Left hindlimb (tissue), 1 donor: Measurements from ENCODE around the gene G6PC3.
A peak's percentile ranks its signal among the peaks of the same experiment; 100 is the strongest.
"Not testable (repeated sequence)": the region's sequence is repeated elsewhere in the genome, so short reads cannot be mapped to it uniquely, and the experiment has no call there.

Experiments used
- DNase-seq: peaks from one replicate; pipeline ENCODE4 v3.0.0-alpha.2; 2018

The G6PC3 gene

DNA sequence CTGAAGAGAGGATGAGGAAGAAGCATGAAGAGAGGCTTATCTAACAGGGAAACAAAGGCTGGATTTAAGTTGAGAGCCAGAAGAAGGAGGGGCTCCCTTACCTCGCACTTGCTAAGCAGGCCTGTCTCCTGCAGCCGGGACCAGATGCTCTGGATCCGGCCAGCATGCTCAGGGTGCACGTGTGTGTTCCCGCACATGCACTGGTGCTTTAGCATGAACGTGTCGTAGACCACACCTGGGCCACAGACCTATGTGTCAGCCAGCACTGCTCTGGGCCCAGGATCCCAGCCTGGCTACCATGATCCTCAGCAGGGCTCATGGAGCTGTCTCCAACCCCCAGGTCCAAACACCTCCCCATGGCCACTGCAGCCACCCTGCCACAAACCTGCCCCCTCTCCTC lies 14.4 kb downstream of the G6PC3 start:
- no peak for DNase-seq

- DNase-seq = no peak
These were observed 15.4 kb downstream of the G6PC3 start for GRCh38 chr17:44085908-44086307.

DNA sequence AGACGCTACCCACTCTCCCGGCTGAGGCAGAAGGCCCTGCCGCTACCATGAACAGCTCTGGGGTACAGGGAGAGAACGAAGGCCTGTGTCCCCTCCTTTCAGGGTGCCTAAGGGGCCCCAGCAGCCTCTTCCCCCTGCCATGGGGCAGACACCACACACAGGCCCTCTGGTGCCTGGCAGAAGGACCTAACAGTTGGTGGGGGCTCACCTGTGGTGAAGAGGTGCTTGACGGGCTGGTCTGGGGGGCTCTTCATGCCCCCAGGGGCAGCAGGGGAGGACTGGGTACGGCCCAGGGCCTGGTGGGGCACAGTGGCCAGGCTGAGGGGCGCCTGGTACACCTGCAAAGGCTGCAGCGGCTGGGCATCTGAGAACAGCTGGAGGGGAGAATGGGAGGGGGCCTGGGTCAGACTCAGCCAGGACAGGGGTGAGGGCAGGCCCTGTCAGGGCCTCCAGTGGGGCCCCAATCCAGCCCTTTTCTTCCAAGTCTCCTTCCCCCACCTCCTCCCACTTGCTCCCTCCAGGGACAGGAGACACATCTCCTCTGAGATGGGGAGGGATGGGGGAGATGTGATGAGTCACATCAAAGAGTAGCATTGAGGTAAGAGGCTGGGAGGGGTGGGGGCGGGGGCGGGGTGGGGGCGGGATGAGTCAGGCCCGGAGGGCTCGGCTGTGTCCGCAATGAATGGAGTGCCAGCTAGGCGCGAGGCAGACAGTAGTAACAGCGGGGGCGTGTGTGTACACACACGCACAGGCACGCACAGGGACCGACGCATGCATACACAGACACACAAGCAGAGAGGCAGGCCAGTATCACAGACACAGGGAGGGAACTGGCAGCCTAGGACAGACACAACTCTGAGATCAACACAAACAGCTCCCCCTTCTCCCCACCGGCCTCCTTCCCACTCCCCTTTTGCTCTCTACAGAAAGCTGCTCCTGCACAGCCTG lies 16.1 kb downstream of the G6PC3 start:
- no peak for DNase-seq

- no peak for DNase-seq
These were observed 16.8 kb downstream of the G6PC3 start for GRCh38 chr17:44087319-44087718.

DNA sequence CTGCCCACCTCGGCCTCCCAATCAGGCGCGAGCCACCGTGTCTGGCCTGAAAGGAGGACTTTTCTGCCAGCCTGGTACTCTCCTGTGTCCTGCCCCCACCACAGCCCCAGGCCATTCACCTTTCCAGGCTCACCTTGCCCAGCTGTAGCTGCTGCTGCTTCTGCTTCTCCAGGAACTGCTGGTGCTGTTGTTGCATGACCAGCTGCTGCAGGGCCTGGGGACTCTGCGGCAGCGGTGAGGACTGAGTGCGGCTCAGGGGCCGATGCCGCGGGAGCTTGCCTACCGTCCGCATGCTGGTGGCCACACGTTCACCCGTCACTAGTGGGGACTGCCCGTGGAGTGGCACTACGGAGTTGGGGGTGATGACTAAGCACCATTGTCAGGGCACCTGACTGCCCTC lies 17.7 kb downstream of the G6PC3 start:
- DNase-seq = no peak

DNA sequence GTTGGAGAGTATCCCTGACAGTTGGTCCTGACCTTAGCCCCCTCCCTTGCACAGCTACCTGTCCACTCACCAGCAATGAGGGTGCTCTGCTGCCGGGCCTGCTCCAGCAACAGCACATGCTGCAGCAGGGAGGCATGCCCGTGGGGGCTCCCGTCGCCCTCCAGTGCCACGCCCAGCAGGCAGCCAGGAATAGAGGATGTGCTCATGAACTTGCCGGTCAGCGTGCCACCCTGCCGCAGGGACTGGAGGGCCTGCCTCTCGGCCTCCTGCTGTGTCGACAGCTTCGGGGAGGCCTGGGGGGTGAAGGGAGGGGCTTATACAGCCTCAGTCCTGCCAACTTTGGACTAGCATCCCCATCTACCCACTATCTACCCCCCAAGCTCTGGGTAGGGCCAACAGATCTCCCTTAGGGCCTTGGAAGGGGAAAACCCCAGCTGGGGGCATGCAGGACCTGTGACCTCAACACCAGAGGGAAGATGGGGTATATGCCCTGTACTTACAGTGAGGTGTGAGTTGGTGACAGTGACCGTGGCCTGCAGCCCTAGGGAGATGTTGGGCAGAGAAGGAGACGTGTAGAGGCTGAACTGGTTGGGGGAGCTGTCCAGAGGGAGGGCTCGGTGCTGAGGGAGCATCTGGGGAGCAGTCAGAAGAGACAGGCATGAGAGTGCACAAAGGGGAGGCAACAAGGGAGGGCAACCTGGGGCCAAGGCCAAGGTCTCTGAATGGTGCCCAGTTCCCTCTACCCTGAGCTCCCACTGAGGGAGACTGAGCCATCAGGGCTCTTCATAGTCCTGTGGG lies 20.9 kb downstream of the G6PC3 start:
- no peak for DNase-seq

DNA sequence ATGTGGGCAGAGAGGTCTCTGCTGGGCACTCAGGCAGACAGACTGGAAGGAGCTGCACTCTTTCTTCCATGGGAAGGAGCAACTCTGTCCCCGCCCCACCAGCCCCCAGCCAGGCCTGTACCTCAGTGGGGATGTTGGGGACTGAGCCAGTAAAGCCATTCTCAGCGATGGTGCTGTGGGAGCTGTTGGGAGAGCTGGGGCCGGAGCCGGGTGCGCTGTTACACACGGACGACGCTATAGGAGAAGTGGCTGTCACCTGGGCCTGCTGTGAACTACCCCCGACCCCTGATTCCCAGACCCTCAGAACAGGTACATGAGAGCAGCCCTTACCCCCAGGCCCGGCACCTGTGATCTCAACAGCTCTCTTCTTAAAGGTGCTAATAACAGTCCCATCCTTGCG lies 21.5 kb downstream of the G6PC3 start:
- no peak for DNase-seq

DNA sequence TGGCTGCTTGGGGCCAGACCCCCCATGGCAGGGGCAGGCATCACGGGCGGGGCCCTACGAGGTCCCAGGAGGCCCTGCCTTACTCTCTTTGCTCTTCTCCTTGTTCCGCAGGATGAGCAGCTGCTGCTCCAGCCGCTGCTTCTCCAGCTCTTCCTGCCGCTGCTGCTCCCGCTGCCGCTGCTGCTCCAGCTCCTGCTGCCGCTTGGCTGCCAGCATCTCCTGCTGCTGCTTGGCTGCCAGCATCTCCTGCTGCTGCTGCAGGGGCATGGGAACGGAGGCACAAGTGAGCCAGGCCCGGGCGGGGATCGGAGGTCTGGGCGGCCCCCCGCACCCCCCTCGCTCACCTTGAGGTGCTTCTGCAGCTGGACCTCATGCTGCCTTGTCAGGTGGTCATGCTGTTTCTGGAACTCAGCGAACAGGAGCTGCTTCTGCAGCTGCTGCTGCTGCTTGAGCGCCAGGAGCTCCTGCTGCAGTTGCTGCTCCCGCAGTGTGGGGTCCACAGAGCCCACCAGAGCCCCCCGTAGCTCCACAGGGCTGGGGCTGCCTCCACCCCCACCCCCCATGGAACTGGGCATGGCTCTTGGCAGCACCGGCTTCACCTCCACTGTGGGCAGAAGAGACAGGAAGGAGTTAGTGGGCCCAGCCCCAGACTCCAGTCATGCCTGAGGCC lies 22.8 kb downstream of the G6PC3 start:
- no peak for DNase-seq

GRCh38 chr17:44094701-44095387 lies 24.3 kb downstream of the G6PC3 start:
- DNase-seq = no peak

DNA sequence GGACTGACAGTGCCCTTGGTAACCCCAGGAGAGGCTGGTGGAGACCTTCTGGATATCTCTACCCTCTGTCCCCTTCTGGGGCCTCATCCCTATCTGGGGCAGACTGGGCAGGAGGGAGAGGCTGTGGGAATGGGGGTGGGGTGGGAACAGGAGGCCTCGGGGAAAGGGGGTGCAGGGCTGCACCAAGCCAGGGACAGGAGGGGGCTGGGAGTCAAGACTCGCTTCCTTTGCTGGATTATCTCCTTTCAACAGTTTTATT lies 24.8 kb downstream of the G6PC3 start:
- DNase-seq = no peak

DNA sequence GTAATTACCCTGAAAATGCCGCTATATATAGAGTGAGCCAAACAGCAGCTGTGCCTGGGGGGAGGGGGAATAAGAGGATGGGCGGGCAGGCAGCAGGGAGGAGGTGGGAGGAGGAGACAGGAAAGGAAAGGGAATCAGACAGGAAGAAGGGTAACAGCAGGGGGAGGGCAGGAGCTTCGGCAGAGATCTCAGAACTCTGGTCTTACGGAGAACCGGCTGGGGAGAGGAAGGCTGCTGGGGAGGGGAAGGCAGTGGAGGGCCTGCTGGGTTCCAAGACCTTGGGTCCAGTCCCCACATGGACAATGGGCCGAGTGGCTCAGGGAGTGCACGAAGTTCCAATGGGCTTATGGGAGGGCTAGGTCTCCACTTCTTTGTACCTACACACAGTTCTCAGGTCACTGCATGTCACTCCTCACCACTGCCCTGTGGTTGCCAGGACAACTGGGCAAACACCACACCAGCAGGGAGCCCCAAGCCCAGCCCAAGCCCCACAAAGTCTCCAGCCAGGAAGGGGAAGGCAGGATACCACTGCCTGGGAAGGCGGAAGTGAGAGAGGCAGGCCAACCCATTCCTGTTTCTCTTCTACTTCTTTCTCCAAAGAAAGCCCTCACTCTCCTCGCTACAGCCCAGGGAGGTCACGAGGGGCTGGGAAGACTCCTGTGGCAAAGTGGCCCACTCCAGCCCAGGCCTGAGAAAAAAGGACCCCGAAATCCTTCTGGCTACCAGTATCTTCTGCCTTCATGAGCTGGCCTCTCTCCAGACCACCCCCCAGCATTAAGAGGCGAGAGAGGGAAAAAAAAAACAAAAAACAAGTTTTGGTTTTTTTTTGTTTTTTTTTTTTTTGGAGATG lies 25.3 kb downstream of the G6PC3 start:
- DNase-seq = peak; percentile 94

GRCh38 chr17:44097110-44097958 lies 26.8 kb downstream of the G6PC3 start:
- peak; percentile 61 for DNase-seq

DNA sequence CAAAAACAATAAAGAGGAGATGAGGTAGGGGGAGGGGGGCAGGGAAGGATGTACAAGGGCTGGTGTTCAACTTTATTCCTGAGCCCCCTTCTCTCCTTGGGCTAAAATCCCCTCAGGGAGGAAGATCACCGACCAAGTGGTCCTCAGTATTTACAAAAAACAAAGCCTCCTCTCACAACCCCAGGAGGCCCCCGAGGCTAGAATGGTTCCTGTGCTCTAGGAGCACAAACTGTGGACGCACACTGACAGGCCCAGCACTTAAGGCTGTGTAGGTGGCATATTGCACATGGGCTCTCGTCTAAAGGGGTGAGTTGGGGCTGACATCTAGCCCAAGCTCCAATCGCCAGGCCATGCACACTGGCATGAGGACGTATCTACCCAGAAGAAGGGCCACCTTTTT lies 31.3 kb downstream of the G6PC3 start:
- DNase-seq = not testable (repeated sequence)

DNA sequence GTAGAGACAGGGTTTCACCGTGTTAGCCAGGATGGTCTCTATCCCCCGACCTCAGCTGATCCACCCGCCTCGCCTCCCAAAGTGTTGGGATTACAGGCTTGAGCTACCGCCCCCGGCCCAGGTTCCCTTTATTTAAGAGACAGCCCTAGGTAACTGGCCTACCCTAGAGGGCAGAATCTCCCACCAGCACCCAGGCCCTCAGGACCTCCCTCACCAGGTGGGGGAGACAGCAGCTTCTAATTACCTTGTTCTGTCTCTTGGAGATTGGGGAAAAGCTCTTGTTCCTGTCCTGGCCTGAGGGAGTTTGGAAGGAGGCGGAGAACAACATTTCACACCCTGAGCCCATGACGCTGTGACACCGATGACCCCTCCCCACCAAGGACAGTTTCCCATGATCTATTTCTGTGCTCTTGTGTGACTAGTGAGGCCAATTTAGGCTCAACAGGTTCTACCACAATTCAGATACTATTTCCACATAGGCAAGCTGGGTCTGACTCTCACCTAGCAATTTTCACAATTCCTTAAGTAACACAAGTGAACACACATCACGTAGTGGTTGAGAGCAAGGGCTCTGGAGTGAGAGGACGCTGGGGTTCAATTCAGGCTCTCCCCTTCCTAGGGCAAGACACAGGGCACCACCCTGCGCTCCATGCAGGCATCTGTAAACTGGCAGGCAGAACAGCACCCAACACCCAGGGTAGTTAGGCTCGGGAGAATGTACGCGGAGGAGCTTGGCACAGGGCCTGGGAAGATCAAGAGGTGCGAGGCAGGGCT lies 32.5 kb downstream of the G6PC3 start:
- DNase-seq = no peak

DNA sequence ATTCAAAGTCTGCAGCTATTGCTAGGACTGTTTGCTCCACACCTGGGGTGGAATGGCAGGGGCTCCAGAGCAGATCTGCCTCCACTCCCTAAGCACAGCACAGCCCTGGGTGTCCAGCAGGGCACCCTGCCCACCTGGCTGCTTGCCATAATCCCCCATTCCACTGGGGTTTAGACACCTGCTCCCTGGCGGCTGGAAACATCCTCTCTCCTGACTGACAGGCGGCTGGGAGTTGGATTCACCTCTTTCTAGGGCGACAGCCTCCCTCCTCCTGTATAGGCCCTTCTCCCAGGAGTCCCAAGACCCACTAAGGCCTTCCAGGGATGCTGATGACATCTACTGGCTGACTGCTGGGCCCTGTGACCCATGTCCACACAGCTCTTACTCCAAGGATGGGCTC lies 34.9 kb downstream of the G6PC3 start:
- no peak for DNase-seq

DNA sequence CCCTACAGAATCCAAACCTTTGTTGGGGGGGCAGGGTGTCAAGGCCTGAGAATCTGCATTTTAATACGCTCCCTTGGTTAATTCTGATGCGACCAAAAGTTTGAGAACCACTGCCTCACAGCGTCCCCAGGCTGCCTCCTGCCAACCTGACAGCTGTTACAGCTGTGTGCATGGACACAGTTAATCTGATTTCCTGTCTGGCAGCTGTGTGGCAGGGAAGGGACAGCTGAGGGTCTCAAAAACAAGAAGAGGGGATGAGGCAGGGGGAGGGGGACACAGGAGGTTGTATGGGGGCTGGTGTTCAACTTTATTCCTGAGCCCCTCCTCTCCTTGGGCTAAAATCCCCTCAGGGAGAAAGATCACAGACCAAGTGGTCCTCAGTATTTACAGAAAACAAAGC lies 35.4 kb downstream of the G6PC3 start:
- DNase-seq = peak; percentile 63

DNA sequence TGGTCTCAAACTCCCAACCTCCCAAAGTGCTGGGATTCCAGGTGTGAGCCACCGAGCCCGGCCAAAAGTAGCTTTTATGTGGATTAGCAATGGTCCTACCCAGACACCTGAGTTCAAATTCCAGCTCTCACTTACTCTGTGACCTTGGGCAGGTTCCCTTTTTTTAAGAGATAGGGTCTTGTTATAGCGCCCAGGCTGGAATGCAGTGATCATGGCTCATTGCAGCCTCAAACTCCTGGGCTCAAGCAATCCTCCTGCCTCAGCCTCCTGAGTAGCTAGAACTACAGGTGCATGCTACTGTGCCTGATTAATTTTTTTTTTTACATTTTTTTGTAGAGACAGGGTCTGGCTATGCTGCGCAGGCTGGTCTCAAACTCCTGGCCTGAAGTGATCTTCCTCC lies 36.3 kb downstream of the G6PC3 start:
- DNase-seq = no peak

- peak; percentile 68 for DNase-seq
These were observed 38.1 kb downstream of the G6PC3 start for GRCh38 chr17:44108440-44109311.

- no peak for DNase-seq
These were observed 38.7 kb downstream of the G6PC3 start for GRCh38 chr17:44109312-44109630.
